ENCODE results near the gene EVL.

- no peak for TF ChIP-seq CTCF (IDR thresholded peaks at IDR 0.05)
- no peak for TF ChIP-seq POLR2AphosphoS5 (IDR thresholded peaks at IDR 0.05)
Observed at GRCh38 chr14:100019156-100019744, 46.0 kb upstream of the EVL start.

Measured in prostate gland (tissue), 2 donors.